GM23338 (cell line): Measurements from ENCODE around the gene UFSP1. TPM values are rescaled to one million over a fixed set of nuclear protein-coding genes. Genes with fewer than 3 reads are reported as not detected.
A peak's percentile ranks its signal among the peaks of the same experiment; 100 is the strongest.

Source experiments
- ATAC-seq: fragments of 200-7000 bp; cut with Tn5 transposase; 3 replicates; pipeline ENCODE4 v1.9.1; 2020
- DNase-seq: peaks from one replicate; pipeline ENCODE4 v3.0.0-alpha.2; 2015; ENCODE audit warnings: low spot score
- H2AFZ ChIP-seq: fragments of 200-600 bp; sonication (generic); 2 replicates; pipeline ENCODE4 v1.8.0; 2016; ENCODE audit warnings: antibody characterized with exemption, mild to moderate bottlenecking, moderate library complexity
- H3F3A ChIP-seq: fragments of 200-600 bp; sonication (generic); replicated peaks from 2 replicates; pipeline ENCODE4 v1.8.0; 2017; ENCODE audit warnings: antibody characterized with exemption, mixed run types, low read depth
- H3K27ac ChIP-seq: fragments of 200-600 bp; sonication (generic); 2 replicates; pipeline ENCODE4 v1.6.1; 2016; ENCODE audit warnings: low read depth
- H3K27me3 ChIP-seq: fragments of 200-600 bp; sonication (generic); 2 replicates; pipeline ENCODE4 v1.8.0; 2016; ENCODE audit warnings: mild to moderate bottlenecking, mixed run types, moderate library complexity; ENCODE audit not compliant: insufficient read depth
- H3K36me3 ChIP-seq: fragments of 200-600 bp; sonication (generic); 2 replicates; pipeline ENCODE4 v1.8.0; 2016; ENCODE audit warnings: mild to moderate bottlenecking; ENCODE audit not compliant: insufficient read depth
- H3K4me1 ChIP-seq: fragments of 200-600 bp; sonication (generic); 2 replicates; pipeline ENCODE4 v1.8.0; 2016; ENCODE audit warnings: mild to moderate bottlenecking, moderate library complexity; ENCODE audit not compliant: insufficient read depth
- H3K4me2 ChIP-seq: fragments of 200-600 bp; sonication (generic); 2 replicates; pipeline ENCODE4 v1.7.1; 2017; ENCODE audit warnings: mixed run types
- H3K4me3 ChIP-seq: fragments of 200-600 bp; sonication (generic); 2 replicates; pipeline ENCODE4 v1.6.1; 2016; ENCODE audit warnings: mixed run types
- H3K79me2 ChIP-seq: fragments of 200-600 bp; sonication (generic); replicated peaks from 2 replicates; pipeline ENCODE4 v1.8.0; 2017; ENCODE audit warnings: mild to moderate bottlenecking; ENCODE audit not compliant: insufficient read depth
- H3K9me2 ChIP-seq: fragments of 200-600 bp; sonication (generic); 2 replicates; pipeline ENCODE4 v1.8.0; 2017; ENCODE audit not compliant: insufficient read depth
- H4K20me1 ChIP-seq: fragments of 200-600 bp; sonication (generic); replicated peaks from 2 replicates; pipeline ENCODE4 v1.8.0; 2017; ENCODE audit warnings: mild to moderate bottlenecking; ENCODE audit not compliant: insufficient read depth
- H3K27ac Mint-ChIP-seq: 2 replicates; pipeline ENCODE4 v1.8.0; 2020; ENCODE audit warnings: inconsistent platforms, mild to moderate bottlenecking, moderate library complexity, mixed read lengths
- H3K27me3 Mint-ChIP-seq: 3 replicates; pipeline ENCODE4 v1.8.0; 2022; ENCODE audit warnings: low read depth, mild to moderate bottlenecking, moderate library complexity, mixed read lengths, inconsistent platforms; ENCODE audit not compliant: insufficient read depth, poor library complexity
- H3K36me3 Mint-ChIP-seq: 3 replicates; pipeline ENCODE4 v1.8.0; 2021; ENCODE audit warnings: low read depth, mild to moderate bottlenecking, inconsistent platforms, moderate library complexity, mixed read lengths
- H3K4me1 Mint-ChIP-seq: 3 replicates; pipeline ENCODE4 v1.8.0; 2020; ENCODE audit warnings: mild to moderate bottlenecking, inconsistent platforms, mixed read lengths
- H3K4me3 Mint-ChIP-seq: 3 replicates; pipeline ENCODE4 v1.8.0; 2021; ENCODE audit warnings: moderate library complexity, mild to moderate bottlenecking, inconsistent platforms, mixed read lengths
- H3K9me3 Mint-ChIP-seq: 3 replicates; pipeline ENCODE4 v1.8.0; 2020; ENCODE audit warnings: moderate library complexity, mild to moderate bottlenecking, inconsistent platforms, mixed read lengths
- CREB1 ChIP-seq: fragments of 250-450 bp; sonication (Bioruptor Pico); IDR thresholded peaks from 2 replicates; pipeline ENCODE4 v1.5.0; 2020; ENCODE audit warnings: low read depth, mild to moderate bottlenecking, moderate library complexity
- EZH2 ChIP-seq: fragments of 200-600 bp; sonication (generic); IDR thresholded peaks from one replicate; pipeline ENCODE4 v1.8.0; 2017; ENCODE audit warnings: antibody characterized with exemption, mild to moderate bottlenecking, low read depth; ENCODE audit not compliant: unreplicated experiment
- JUNB ChIP-seq: IDR thresholded peaks from one replicate; pipeline ENCODE4 v1.6.1; 2016; ENCODE audit warnings: antibody characterized with exemption; ENCODE audit not compliant: unreplicated experiment
- NANOG ChIP-seq: IDR thresholded peaks from 2 replicates; pipeline ENCODE4 v1.6.1; 2016; ENCODE audit warnings: antibody characterized with exemption, borderline replicate concordance
- REST ChIP-seq: IDR thresholded peaks from one replicate; pipeline ENCODE4 v1.6.1; 2018; ENCODE audit warnings: antibody characterized with exemption; ENCODE audit not compliant: unreplicated experiment
- ZNF331 ChIP-seq: fragments of 250-450 bp; sonication (Bioruptor Pico); IDR thresholded peaks from 2 replicates; pipeline ENCODE4 v1.5.0; 2020; ENCODE audit warnings: low read depth, mild to moderate bottlenecking, moderate library complexity
- polyA plus RNA-seq: library from polyadenylated mRNA; unstranded; fragments of >200 nt; fragmentation: Nextera tagmentation; extraction: Ambion mirVana; gene quantifications from 2 replicates; pipeline ENCODE4 v1.2.1, GENCODE V29; 2016
- total RNA-seq: library from RNA; depleted of rRNA; stranded (reverse); fragments of >200 nt; shearing (Covaris generic); gene quantifications from 2 replicates; pipeline ENCODE4 v1.2.3, GENCODE V29; 2014
- TF ChIP-seq, protein P1 (sequence below), 2 experiments: fragments of 200-600 bp in 1 of 2; sonication (generic) in 1 of 2; conservative IDR thresholded peaks; 2 replicates each; pipeline versions ENCODE4 v1.5.1 to v1.6.1; 2016 to 2017; ENCODE audit warnings: antibody characterized with exemption in 2 of 2, low read depth in 2 of 2, mild to moderate bottlenecking in 2 of 2, moderate library complexity in 1 of 2

UFSP1 gene
- total and polyA plus RNA-seq, 2 experiments from 2014 or later = 2.0 to 11.8 TPM

- Histone ChIP-seq H4K20me1 (no peaks in the 10 kb centered on the region; the same call in 1 of the 2 replicates), H2AFZ (peak overlapping the region; percentile 90; the same call in 1 of the 2 replicates), H3K4me1 (peaks cover 4% of the 10 kb centered on the region; the same call in 1 of the 2 replicates), H3F3A (peaks cover 5% of the 10 kb centered on the region; the same call in 1 of the 2 replicates), H3K4me2 (peak overlapping the region; percentile 81), H3K27me3 (peaks cover 35% of the 10 kb centered on the region), H3K36me3 (no peaks in the 10 kb centered on the region), H3K9me2 (no peaks in the 10 kb centered on the region), H3K79me2 (no peaks in the 10 kb centered on the region), H3K27ac (no peak overlapping the region), H3K4me3 (peak overlapping the region; percentile 52; the same call in 1 of the 2 replicates)
- no peaks in the 10 kb centered on the region; the same call in 2 of the 3 replicates for H3K36me3 Mint-ChIP-seq
- ATAC-seq (peak; percentile 7), DNase-seq (peak; percentile 70)
- peaks cover 16% of the 10 kb centered on the region for H3K4me1 Mint-ChIP-seq
- no peak overlapping the region for H3K27ac Mint-ChIP-seq
- TF ChIP-seq, protein P1, sequence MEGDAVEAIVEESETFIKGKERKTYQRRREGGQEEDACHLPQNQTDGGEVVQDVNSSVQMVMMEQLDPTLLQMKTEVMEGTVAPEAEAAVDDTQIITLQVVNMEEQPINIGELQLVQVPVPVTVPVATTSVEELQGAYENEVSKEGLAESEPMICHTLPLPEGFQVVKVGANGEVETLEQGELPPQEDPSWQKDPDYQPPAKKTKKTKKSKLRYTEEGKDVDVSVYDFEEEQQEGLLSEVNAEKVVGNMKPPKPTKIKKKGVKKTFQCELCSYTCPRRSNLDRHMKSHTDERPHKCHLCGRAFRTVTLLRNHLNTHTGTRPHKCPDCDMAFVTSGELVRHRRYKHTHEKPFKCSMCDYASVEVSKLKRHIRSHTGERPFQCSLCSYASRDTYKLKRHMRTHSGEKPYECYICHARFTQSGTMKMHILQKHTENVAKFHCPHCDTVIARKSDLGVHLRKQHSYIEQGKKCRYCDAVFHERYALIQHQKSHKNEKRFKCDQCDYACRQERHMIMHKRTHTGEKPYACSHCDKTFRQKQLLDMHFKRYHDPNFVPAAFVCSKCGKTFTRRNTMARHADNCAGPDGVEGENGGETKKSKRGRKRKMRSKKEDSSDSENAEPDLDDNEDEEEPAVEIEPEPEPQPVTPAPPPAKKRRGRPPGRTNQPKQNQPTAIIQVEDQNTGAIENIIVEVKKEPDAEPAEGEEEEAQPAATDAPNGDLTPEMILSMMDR (conservative IDR thresholded peaks at IDR 0.05; ENCODE audit: low read depth in 2 of 2) = peak; percentile 73 to 87
- TF ChIP-seq JUNB = no peak
- H3K9me3 Mint-ChIP-seq = peaks cover 8% of the 10 kb centered on the region; the same call in 2 of the 3 replicates
- H3K27me3 Mint-ChIP-seq = peaks cover 32% of the 10 kb centered on the region
- peak overlapping the region; percentile 70 for H3K4me3 Mint-ChIP-seq
Observed at GRCh38 chr7:100896732-100897608, 7.5 kb upstream of the UFSP1 start.

- Mint-ChIP-seq H3K4me3 (peak overlapping the region; percentile 68), H3K4me1 (peaks cover 23% of the 10 kb centered on the region), H3K27me3 (peaks cover 40% of the 10 kb centered on the region), H3K27ac (no peak overlapping the region), H3K9me3 (peaks cover 8% of the 10 kb centered on the region; the same call in 2 of the 3 replicates), H3K36me3 (no peaks in the 10 kb centered on the region; the same call in 2 of the 3 replicates)
- Histone ChIP-seq H3K4me2 (peak overlapping the region; percentile 81), H3K79me2 (no peaks in the 10 kb centered on the region), H3K9me2 (no peaks in the 10 kb centered on the region), H3K4me1 (peaks cover 8% of the 10 kb centered on the region; the same call in 1 of the 2 replicates), H3K4me3 (peak overlapping the region; percentile 52), H3F3A (peaks cover 5% of the 10 kb centered on the region; the same call in 1 of the 2 replicates), H2AFZ (no peak overlapping the region), H3K27ac (no peak overlapping the region), H4K20me1 (no peaks in the 10 kb centered on the region), H3K36me3 (no peaks in the 10 kb centered on the region), H3K27me3 (peaks cover 35% of the 10 kb centered on the region)
- TF ChIP-seq REST = no peak
- TF ChIP-seq CREB1 (CRISPR knock-in tag) = 0 out of 2 replicates have a peak, but pooled peaks have one; percentile 35
- no peak for TF ChIP-seq NANOG
- no peak for TF ChIP-seq ZNF331 (CRISPR knock-in tag)
- peak; percentile 86 for TF ChIP-seq EZH2
- ATAC-seq (peak; percentile 4; the same call in 1 of the 3 replicates), DNase-seq (peak; percentile 51)
Observed at GRCh38 chr7:100895956-100896731, 6.6 kb upstream of the UFSP1 start.
